GM04503 (cell line): ENCODE data around the gene GOLGB1.

ENCODE experiments used
- DNase-seq: peaks from one replicate; pipeline ENCODE4 v3.0.0-alpha.2; 2012; ENCODE audit warnings: low read depth

Gene GOLGB1

GRCh38 chr3:121677141-121677540 lies 72.4 kb downstream of the GOLGB1 start:
- no peak for DNase-seq

DNA sequence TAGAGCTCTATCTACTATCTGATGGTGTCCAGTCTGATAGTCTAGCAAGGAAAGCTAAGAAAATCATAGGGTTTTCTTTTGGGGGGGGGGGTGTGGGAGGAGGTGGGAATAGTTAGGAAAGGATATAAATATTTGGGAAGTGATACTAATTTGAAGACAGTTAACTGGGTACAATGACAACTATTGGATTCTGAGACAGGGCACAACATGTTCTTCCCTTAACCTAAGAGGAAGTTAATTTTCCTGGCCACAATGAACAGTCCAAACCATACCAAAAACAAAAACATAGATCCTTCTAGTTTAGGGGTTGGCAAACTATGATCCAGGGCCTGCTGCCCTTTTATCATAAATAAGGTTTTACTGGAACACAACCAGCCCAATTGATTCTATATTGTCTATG lies 78.9 kb downstream of the GOLGB1 start:
- DNase-seq, result no peak

DNA sequence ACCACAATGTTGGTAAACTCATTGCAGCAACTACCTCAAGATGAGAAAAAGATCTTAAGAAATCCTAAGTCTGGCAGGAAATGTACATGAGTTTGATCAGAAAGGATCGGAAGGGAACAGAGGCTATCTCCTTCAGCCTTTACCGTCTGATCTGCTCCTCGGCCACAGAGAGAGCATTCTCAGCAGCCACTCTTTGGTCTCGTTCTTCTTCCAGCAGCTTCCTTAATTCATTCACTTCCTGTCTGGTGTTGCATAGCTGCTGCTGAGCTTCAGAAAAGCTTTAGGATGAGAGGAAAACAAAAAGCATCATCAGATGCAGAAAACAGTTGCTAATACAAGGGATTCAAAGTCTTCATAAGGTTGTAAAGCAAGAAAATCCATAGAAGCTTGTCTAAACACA lies 82.2 kb downstream of the GOLGB1 start:
- DNase-seq, result no peak

DNA sequence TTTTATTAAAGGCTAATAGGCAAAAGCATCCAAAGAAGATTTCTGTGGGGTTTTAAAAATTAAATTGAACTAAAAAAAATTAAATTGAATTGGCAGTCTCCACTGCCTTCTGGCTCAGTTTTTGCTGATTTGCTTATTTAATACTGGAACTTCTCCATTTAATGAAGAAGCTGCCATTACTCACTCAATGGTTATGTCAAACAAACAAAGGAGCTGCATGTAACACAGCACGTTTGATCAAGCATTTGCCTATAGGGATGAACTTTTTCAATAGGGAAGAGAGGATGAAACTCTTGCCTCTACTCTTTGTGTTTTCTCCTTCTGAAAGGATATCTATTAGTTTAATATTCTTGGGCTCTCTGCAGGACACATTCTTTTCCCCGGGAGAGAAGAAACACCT lies 84.1 kb downstream of the GOLGB1 start:
- DNase-seq, result no peak

GRCh38 chr3:121663171-121663847 lies 86.2 kb downstream of the GOLGB1 start:
- DNase-seq, result no peak

DNA sequence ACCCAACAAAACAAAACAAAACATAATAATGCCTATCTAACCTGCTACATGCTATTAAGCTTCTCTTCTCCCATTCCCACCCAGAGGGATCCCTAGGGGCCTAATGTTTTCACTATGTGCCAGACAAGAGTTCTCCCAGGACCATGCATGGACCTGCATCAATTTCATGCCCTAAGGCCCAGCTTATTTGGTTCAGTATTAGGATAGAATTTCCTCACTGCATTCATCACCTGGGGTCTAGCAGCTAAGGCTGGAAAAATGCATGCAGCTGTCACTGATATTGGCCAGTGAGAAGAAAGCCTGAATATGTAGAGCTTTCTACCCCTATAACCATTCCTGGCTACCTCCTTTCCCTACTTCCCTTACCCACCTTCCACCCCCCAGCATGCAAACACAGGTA lies 86.8 kb downstream of the GOLGB1 start:
- DNase-seq, result no peak

DNA sequence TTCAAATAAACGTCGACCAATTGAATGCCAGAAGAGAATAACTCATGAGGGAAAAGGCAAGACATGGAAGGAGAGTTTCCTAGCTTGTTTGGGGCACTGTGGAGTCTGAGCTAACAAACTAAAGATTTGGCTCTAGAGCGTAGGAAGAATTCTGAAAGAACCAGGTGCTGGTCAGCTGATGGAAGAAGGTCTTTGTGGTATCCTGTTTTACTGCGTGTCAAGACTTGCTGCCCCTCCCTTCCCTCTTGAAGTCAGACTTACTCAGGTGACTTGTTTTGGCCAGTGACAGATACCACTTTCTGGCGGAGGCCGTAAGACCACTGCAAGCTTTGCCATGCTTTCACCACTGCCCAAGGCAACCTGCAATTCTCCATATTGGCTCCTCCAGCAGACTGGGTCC lies 88.2 kb downstream of the GOLGB1 start:
- no peak for DNase-seq

DNA sequence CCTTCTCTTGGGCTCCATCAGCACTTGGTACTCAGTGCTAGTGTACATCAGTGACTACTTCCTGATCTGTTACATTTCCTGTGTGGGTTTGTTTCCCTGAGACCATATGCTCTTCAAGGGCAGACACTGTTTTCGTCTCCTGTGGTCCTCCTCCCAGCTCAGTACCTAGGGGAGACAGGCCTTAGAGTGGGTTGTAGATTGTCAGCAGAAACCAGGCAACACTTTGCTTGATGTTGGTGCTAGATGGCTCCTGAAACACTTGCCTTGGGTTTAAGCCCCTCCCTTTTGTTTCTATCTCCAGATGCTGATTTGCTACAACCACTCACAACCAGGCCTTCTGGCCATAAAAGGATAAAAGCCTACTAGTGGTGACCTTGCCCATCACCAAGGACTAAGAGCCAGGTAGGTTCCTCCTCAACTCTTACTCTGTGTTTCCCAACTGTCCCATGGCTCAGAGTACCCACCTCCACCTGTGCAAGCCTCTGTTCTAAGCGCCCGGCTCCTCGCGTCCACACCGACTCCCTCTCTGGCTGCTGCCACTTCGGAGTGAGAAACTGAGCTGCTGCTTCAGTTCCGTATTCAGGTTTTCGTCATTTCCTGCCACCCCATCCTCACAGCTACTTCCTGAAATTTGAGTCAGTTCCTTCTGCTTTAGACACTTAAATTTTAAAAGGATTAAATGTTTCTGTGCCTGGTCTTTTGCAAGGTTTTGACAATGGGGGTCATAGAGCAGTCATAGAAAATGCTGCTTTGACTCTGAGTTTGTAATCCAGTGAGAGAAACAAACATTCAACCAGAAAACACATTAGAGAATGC lies 89.0 kb downstream of the GOLGB1 start, which contains the start of gene HCLS1:
HCLS1 (minus strand) TSS at position 548 of the 816 bp plus-strand sequence. CDS start 2,556 bp downstream, outside the sequence.
- DNase-seq, result no peak

- no peak for DNase-seq
Observed at GRCh38 chr3:121659586-121659985, 90.0 kb downstream of the GOLGB1 start.

DNA sequence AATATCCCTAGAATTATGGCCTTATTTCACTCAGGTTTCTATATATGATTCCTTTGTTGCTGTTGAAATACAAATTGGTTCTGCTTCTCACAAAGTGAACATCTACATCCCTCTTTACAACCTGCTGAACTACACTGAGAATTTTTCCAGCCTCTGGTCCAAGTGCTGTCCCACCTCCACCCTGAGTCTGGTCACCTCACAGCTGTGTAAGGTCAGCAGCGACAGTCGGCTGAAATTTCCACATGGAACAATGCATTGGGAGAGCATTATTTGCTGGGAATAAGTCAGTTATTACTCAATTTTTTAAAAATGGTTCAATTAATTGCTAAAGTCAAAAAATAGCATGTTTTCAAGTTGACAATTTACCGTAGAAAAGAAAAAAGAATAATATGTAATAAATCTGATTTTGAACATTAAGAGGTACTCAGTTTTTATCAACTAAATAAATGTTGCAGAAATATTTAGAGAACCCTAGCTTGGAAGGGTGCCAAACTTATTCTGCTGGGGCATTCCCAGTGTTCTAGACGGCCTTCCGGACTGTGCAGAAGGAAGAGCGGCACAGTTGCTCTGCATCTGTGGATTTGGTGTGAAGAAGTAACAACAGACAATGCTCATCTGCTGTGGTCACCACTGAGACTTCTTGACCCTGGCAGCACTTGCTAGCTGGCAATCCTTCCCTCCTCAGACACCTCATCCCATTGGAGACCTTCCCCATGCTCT lies 90.7 kb downstream of the GOLGB1 start:
- no peak for DNase-seq

GRCh38 chr3:121654493-121655385 lies 94.8 kb downstream of the GOLGB1 start:
- no peak for DNase-seq

DNA sequence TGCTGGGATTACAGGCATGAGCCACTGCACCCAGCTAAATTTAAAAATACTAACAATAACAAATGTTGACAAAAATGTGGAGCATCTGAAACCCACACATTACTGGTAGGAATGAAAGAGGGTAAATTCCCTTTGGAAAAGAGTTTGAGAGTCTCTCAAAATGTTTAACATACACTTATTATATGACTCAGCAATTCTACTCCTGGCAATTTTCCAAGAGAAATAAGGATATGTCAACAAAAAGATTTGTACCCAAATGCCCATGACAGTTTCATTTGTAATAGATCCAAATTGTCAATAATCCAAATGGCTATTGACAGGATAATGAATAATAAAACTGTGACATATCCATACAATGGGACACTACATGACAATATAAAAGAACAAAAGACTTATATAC lies 97.9 kb downstream of the GOLGB1 start:
- no peak for DNase-seq

GRCh38 chr3:121649645-121650044 lies 99.9 kb downstream of the GOLGB1 start:
- DNase-seq, result no peak

DNA sequence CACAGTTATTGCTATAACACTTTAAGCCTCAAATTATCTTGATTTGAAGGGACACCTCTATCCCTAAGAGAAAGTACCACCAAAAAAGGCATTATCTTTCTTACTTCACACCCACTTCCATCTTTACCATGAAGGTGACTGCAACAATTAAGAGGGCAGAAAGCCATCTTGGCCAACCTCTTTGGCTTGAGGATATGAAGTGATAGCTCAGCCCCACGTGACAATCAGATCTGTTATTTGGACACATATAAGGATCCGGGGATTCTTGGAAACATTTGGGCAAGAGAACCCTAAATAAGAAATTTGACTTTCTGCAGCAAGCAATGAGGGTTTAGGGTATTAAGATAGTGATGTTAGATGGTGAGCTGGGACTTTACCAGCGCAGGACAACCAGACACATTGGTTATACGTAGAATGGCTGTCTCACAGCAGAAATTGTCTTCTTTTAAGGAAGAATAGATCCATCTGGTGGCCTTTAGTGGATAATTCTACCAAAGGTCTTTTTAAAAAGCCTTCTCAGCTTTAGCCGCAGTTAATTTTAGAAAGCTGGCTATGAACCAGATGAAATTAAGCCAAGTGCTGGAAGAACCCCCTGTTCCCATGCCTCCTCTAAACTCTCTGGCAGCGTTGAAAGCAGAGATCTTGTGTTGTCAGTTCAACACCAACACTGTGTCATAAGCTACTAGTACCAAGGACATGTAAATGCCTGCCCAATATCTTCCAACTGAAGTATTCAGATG lies 101.2 kb downstream of the GOLGB1 start:
- no peak for DNase-seq

DNA sequence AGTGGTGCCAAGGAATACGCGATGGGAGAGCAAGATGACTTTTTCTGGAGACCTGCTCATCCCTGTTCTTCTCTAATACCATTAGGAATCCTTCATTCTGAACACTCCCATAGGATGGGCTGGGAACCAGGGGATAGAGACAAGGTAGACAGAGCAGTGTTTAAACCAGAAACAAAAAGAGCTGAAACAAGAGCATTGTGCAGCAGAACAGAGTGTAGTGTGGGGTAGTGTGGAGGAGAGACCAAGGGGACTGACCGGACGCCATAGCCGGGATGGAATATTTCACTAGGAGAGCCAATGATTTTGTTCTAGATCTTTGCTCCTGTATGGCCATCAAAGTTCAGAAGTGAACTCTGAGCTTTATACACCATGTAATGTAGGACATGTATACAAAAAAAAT lies 104.5 kb downstream of the GOLGB1 start:
- no peak for DNase-seq

DNA sequence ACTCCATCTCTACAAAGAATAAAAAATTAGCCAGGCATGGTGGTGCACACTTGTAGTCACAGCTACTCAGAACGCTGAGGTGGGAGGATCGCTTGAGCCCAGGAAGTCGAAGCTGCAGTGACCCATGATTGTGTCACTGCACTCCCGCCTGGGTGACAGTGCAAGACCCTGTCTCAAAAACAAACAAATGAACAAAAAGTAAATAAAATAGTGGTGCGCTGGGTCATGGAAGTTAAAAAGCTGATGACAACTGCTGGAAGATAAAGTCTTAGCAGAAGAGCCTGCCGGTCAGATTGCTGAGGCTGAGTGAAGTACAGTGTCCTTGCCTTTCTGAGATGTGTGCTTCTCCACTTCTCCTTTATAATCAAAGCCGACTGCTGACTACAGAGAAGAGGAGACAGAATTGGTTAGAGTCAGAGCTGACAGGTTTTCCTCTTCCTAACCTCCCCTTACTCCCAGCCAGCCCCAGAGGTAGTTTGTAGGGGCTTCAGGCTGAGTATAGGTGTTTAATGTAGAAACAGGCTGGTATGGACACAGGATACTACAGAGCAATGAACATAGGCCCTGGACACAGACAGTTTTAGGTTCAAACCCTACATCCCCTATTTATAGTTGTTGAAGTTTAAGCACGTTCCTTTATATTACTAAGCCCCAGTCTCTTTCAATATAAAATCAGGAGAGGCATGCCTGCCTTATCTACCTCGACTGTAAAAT lies 106.8 kb downstream of the GOLGB1 start:
- no peak for DNase-seq

GRCh38 chr3:121641127-121641526 lies 108.4 kb downstream of the GOLGB1 start:
- no peak for DNase-seq

- no peak for DNase-seq
Observed at GRCh38 chr3:121637922-121638321, 111.6 kb downstream of the GOLGB1 start.

- no peak for DNase-seq
Observed at GRCh38 chr3:121630355-121630754, 119.2 kb downstream of the GOLGB1 start.

GRCh38 chr3:121629601-121630000 lies 119.9 kb downstream of the GOLGB1 start:
- no peak for DNase-seq
